DND-41 (cell line): ENCODE measurements around the gene ZNF90.
"Not testable (repeated sequence)": the region's sequence is repeated elsewhere in the genome, so short reads cannot be mapped to it uniquely, and the experiment has no call there.

Experiments used
- CTCF ChIP-seq: IDR thresholded peaks from 2 replicates; pipeline ENCODE4 v1.5.1; 2012; ENCODE audit warnings: borderline replicate concordance, low read length, moderate library complexity, mild to moderate bottlenecking; ENCODE audit not compliant: poor library complexity, severe bottlenecking; ENCODE audit errors: extremely low read depth
- EZH2 ChIP-seq: IDR thresholded peaks from 3 replicates; pipeline ENCODE4 v1.6.1; 2012; ENCODE audit warnings: borderline replicate concordance, low read depth, mild to moderate bottlenecking, moderate library complexity, low read length, inconsistent platforms; ENCODE audit not compliant: severe bottlenecking

GRCh38 chr19:20082876-20083275, 5.1 kb downstream of the ZNF90 start:
- not testable (repeated sequence) for TF ChIP-seq EZH2, CTCF
